GM13976 (cell line): ENCODE data around the gene PLD4.

Experiments used
- DNase-seq: peaks from one replicate; pipeline ENCODE4 v3.0.0; 2012; ENCODE audit warnings: low spot score
- CTCF ChIP-seq: IDR thresholded peaks from 2 replicates; pipeline ENCODE4 v1.5.1; 2012; ENCODE audit warnings: borderline replicate concordance, mild to moderate bottlenecking; ENCODE audit not compliant: insufficient read depth; ENCODE audit errors: extremely low read depth, missing control alignments, control extremely low read depth
- in situ Hi-C: fragments of 300-500 bp; cut with MboI; formaldehyde crosslinking; loops from one replicate; pipeline ENCODE4 v1.12.0; 2022; ENCODE audit warnings: low sequenced_read_pairs, mixed read lengths, inconsistent platforms; ENCODE audit not compliant: unreplicated experiment

Gene PLD4

GRCh38 chr14:104924421-104925213 lies at the start of gene PLD4:
Gene PLD4, plus strand, starts transcription at chr14:104924879. Its CDS starts 2,262 bp downstream, at chr14:104927141.
- no peak for TF ChIP-seq CTCF
- in situ Hi-C loops: no loop called here
- DNase-seq: no peak

GRCh38 chr14:104875412-104875751 lies 49.3 kb upstream of the PLD4 start:
- in situ Hi-C loops: no loop called here
- no peak for DNase-seq
- no peak for TF ChIP-seq CTCF

DNA sequence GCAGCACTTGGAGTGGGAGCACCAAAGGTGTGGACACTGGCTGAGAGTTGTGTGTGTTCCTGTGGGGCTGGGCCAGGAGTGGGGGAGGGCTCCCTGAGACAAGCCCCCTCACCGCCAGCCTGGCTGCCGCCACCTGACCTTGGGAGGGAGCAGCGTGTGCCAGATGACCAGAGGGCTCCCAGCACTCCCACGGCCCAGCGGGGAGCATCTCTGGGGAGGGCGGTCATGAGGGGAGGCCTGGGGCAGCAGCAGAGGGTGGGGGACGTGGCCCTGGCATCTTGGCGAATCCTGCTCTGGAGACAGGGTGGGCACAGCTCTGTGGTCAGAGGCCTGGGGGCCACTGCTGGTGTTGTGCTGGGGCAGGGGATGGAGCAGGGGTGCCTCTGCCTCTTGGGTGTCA lies 48.9 kb upstream of the PLD4 start:
- in situ Hi-C loops: no loop called here
- no peak for TF ChIP-seq CTCF
- no peak for DNase-seq

- no peak for TF ChIP-seq CTCF
- in situ Hi-C loops: no loop called here
- DNase-seq: peak; percentile 83
Measured at GRCh38 chr14:104876251-104876699, 48.4 kb upstream of the PLD4 start.

DNA sequence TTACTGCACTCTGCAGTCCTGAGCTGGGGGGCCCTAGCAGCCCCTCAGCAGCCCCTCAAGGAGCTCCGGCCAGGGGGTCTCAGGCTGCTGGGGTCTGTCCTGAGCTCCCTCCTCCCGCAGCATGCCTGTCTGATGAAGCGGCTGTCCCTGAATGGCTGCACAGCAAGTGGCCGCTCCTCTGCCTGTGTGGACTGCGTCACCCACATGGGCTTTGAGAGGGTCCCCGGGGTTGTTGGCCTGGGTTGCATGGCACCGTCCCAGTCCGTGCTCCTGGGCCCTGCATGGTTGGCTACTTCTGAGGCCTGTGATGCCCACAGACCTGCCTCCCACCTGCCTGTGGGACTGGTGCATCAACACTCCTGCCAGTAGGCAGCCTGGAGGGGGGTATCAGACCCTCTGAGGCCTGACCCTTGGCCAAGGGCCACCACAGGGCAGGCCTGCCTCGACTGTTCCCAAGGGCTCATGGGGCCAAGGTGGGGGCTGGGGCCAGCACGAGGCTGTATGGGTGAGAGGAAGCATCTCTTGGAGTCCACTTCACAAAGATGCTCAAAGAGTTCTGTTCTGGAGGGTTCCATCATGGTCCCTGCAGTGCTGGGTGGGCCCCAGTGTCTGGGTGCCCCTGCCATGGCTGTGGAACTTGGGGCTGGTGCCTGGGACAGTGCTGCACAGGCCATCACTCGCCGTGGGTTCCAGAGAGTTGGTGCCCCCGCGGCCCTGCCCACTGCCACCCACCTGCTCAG lies 47.4 kb upstream of the PLD4 start:
- DNase-seq: no peak
- in situ Hi-C loops: no loop called here
- no peak for TF ChIP-seq CTCF

DNA sequence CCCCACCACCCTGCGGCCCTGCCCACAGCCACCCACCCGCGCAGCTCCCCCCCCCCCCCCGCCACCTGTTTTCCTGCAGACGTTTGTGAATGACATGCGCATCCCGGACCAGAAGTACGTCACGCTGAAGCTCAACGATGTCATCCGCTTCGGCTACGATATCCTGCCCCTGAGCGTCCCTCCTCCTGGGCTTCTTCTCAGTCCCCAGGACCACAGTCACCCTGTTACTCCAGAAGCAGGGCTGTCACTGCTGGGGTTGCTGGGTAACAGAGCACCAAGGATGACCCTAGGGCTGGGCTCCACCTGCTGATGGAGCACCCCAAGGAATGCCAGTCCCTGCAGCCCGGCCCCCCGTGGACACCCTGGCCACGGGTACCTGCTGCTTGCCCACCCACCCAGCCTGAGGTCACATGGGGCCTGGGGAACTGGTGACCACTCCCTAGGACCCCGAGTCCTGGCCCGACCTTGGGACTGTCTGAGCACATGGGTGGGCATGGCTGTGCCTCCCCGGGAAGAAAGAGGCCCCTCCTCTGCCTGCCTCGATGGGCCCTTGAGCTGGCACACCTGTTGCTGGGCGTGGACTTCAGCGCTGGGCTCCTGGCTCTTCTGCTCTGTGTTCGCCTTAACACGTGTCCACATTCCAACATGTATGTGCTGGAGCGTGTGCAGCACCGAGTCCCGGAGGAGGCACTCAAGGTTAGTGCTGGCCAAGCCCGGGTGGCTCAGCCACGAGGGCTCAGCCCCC lies 46.7 kb upstream of the PLD4 start:
- in situ Hi-C loops: no loop called here
- DNase-seq: no peak
- TF ChIP-seq CTCF: no peak
